Body of pancreas (tissue), 4 donors: ENCODE results near the gene CCL18.
"Not testable (repeated sequence)": the region's sequence is repeated elsewhere in the genome, so short reads cannot be mapped to it uniquely, and the experiment has no call there.

Source experiments
- CTCF ChIP-seq, 7 experiments: fragments of 450-650 bp in 4 of 7; fragments of 200-600 bp in 3 of 7; sonication (generic) in 3 of 7; IDR thresholded peaks; one replicate each; pipeline ENCODE4 v1.5.1; 2016 to 2019; ENCODE audit warnings: antibody characterized with exemption in 7 of 7
- POLR2A ChIP-seq, 3 donors: fragments of 450-650 bp; IDR thresholded peaks; one replicate each; pipeline ENCODE4 v1.6.1; 2016; ENCODE audit warnings: antibody characterized with exemption in 3 of 3, mild to moderate bottlenecking in 2 of 3

DNA sequence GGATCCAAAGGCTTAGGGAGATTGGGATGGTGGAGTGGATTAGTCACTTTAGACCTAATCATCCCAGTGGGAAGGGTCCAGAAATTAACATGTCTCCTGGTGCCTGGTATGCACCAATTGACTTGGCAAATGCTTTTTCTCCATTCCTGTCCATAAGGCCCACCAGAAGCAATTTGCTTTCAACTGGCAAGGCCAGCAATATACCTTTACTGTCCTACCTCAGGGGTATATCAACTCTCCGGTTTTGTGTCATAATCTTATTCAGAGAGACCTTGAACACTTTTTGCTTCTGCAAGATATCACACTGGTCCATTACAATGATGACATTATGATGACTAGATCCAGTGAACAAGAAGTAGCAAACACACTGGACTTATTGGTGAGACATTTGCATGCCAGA, 49.1 kb downstream of the CCL18 start:
- not testable (repeated sequence) for TF ChIP-seq POLR2A, CTCF (IDR thresholded peaks at IDR 0.05)
